ENCODE measurements around the gene KRTAP5-5.
"Not testable (repeated sequence)": the region's sequence is repeated elsewhere in the genome, so short reads cannot be mapped to it uniquely, and the experiment has no call there.

Gene KRTAP5-5, protein sequence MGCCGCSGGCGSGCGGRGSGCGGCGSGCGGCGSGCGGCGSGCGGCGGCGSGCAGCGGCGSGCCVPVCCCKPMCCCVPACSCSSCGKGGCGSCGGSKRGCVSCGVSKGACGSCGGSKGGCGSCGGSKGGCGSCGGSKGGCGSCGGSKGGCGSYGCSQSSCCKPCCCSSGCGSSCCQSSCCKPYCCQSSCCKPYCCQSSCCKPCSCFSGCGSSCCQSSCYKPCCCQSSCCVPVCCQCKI

DNA sequence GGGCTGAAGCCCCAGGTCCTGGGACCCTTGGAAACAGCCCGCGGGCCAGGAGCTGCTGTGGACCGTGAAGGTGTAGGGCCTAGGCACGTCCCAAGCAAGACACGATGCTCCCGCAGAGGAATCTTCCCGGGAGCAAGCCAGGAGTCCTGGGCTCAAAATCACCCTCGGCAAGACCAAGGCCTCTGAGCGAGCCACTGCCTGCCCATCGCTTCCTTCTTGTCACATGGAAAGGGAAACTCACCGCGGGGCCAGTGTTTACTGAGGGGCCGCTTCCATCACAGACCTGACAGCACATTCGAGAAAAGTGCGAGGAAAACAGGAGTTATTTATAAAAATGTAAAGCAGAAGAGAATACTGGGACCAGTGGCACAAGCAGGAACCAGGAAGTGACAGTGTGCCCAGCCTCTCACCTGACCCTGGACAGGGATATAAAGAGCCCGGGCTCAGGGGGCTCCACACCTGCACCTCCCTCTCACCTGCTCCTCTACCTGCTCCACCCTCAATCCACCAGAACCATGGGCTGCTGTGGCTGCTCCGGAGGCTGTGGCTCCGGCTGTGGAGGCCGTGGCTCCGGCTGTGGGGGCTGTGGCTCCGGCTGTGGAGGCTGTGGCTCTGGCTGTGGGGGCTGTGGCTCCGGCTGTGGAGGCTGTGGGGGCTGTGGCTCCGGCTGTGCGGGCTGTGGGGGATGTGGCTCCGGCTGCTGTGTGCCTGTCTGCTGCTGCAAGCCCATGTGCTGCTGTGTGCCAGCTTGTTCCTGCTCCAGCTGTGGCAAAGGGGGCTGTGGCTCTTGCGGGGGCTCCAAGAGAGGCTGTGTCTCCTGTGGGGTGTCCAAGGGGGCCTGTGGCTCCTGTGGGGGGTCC, at the start of gene KRTAP5-5:
TSS of gene KRTAP5-5 (plus strand) at position 450 of the 860 bp plus-strand sequence. CDS start at position 516, 66 bp downstream.
- no peak for DNase-seq (ENCODE audit: low read depth)

DNA sequence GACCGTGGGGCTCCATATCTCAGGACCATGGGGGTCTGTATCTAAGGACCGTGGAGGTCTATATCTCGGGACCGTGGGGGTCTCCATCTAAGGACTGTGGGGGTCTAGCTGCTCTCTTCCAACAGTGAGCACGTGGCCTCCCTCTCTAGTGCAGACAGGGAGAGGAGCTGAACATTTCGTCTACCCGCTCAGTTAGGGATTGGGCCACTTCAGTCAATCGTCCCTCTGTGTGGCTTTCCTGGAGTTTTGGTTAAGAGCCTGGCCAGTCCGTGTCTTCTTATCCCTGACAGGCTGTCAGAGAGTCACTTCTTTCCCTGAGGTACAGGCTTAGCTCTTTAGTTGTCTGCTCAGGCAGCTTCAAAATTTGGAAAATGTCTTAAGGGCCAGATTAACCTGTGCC, 47.6 kb upstream of the KRTAP5-5 start:
- no peak for DNase-seq (ENCODE audit: low read depth)

GRCh38 chr11:1582909-1583308, 46.7 kb upstream of the KRTAP5-5 start:
- DNase-seq (ENCODE audit: low read depth), result not testable (repeated sequence)

GRCh38 chr11:1584661-1585370, 44.8 kb upstream of the KRTAP5-5 start, which contains the start of gene KRTAP5-1:
TSS of gene KRTAP5-1 (minus strand) at chr11:1585283. CDS start at chr11:1585249, 34 bp downstream.
- not testable (repeated sequence) for DNase-seq (ENCODE audit: low read depth)

DNA sequence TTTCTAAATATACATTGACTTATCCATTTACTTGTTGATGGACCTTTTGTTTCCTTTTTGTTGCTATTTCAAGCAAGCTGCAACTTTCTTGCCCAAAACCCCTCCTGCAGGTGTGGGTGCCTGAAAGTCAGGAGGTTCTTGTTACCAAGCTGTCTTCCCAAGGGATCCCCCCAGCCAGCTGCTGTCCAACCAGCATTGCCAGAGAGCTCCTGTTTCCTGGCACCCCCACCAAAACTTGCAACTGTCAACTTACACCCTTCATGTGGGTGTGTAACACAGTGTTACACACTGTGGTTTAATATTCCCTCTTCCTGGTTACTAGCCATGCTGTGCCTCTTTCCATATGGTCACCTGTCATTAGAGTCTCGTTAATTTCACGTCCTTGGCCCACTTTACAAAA, 42.9 kb upstream of the KRTAP5-5 start:
- no peak for DNase-seq (ENCODE audit: low read depth)

GRCh38 chr11:1589191-1589963, 40.2 kb upstream of the KRTAP5-5 start:
- DNase-seq (ENCODE audit: low read depth), result not testable (repeated sequence)

DNA sequence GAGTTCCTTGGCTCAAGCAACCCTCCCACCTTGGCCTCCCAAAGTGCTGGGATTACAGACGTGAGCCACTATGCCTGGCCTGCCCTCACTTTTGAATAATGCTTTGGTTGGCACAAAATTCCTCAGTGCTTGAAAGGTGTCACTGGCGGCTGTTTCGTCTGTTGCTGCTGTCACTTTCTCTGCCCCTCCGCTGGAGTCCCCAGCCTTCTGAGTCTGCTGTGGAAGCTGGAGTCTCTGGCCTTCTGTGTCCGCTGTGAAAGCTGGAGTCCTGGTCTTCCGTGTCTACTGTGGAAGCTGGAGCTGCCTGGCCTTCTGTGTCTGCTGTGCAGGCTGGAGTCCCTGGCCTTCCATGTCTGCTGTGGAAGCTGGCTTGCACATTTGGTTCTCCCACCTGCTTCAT, 39.6 kb upstream of the KRTAP5-5 start:
- DNase-seq (ENCODE audit: low read depth), result no peak

- no peak for DNase-seq (ENCODE audit: low read depth)
These were observed 36.9 kb upstream of the KRTAP5-5 start for GRCh38 chr11:1592628-1593027.

DNA sequence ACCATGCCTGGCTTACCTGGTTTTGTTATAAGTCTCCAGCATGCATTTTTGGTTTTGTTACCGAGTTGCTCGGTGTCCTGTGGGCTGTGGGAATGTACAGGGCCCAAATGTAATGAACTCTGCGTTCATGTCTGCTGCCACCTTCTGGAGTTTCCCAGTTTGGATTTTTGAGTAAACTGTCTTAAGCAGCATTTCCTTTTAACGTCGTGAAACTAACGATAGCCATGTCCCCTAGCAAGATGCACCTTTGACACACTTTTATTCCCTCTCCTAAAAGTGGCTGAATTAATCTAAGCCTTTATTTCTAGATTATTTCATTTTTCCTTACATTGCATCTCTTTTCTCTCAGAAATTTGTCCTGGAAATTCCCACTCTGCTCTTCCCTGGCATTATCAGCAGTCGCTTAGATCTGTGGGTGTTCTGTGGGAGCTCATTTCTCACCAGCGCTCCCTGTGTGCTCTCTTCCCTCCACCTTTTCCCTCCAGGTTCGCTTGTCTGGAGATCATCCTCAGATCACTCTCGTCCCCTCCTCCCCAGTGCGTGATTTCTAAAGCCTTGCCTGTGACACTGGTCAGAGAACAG, 33.5 kb upstream of the KRTAP5-5 start:
- not testable (repeated sequence) for DNase-seq (ENCODE audit: low read depth)

GRCh38 chr11:1596576-1597121, 32.9 kb upstream of the KRTAP5-5 start:
- DNase-seq (ENCODE audit: low read depth), result not testable (repeated sequence)

DNA sequence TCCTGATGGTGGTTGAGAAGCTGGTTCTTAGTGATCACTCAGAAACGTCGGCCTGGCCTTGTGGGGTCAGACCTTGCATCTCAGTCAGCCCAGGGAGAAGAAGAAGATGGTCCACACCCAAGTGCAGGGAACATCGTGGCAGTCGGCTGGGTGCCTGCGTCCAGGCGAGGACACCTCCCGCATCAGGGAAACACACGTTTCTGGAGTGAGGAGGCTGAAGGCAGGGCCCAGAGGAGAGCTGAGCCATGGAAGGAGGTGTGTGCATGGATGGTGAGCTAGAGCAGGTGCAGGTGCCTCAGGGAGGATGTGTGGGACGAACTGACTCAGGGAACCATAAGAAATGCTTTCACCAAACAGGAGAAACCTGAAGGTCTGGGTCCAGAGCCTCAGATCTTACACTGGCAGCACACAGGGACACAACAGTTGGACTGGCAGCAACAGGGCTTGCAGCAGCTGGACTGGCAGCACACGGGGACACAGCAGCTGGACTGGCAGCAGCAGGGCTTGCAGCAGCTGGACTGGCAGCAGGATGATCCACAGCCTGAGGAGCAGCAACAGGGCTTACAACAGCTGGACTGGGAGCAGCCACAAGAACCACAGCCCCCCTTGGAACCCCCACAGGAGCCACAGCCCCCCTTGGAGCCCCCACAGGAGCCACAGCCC, 32.1 kb upstream of the KRTAP5-5 start:
- DNase-seq (ENCODE audit: low read depth), result no peak

DNA sequence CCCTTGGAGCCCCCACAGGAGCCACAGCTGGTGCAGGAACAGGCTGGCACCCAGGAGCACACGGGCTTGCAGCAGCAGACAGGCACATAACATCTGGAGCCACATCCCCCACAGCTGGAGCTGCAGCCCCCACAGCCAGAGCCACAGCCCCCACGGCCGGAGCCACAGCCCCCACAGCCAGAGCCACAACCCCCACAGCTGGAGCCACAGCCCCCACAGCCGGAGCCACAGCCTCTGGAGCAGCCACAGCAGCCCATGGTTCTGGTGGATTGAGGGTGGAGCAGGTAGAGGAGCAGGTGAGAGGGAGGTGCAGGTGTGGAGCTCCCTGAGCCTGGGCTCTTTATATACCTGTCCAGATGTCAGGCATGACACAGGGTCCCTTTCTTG, 31.6 kb upstream of the KRTAP5-5 start, which contains the start of gene KRTAP5-2:
TSS of gene KRTAP5-2 (minus strand) at position 301 of the 387 bp plus-strand sequence. CDS start at position 257, 44 bp downstream.
- DNase-seq (ENCODE audit: low read depth), result no peak

GRCh38 chr11:1598406-1598805, 31.2 kb upstream of the KRTAP5-5 start:
- DNase-seq (ENCODE audit: low read depth), result not testable (repeated sequence)

GRCh38 chr11:1598816-1599215, 30.8 kb upstream of the KRTAP5-5 start:
- no peak for DNase-seq (ENCODE audit: low read depth)

GRCh38 chr11:1600626-1601025, 28.9 kb upstream of the KRTAP5-5 start:
- no peak for DNase-seq (ENCODE audit: low read depth)

- not testable (repeated sequence) for DNase-seq (ENCODE audit: low read depth)
These were observed 27.9 kb upstream of the KRTAP5-5 start for GRCh38 chr11:1601663-1602062.

DNA sequence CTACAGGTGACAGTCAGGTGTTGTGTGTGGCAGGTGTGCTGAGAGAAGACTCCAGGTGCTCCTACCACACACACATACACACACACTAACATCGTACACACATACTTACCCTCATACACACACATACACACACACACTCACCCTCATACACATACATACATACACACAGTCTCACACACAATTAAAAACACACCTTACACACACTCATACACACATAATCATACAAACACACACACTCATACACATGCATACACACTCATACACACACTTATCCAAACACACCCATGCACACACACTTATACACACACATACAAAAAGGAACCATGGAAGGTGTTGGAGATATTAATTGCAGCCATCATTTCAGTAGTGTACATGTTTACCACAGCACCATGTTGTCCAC, 25.9 kb upstream of the KRTAP5-5 start:
- DNase-seq (ENCODE audit: low read depth), result no peak

GRCh38 chr11:1604181-1604580, 25.4 kb upstream of the KRTAP5-5 start:
- no peak for DNase-seq (ENCODE audit: low read depth)

GRCh38 chr11:1604711-1605110, 24.9 kb upstream of the KRTAP5-5 start:
- DNase-seq (ENCODE audit: low read depth), result no peak

DNA sequence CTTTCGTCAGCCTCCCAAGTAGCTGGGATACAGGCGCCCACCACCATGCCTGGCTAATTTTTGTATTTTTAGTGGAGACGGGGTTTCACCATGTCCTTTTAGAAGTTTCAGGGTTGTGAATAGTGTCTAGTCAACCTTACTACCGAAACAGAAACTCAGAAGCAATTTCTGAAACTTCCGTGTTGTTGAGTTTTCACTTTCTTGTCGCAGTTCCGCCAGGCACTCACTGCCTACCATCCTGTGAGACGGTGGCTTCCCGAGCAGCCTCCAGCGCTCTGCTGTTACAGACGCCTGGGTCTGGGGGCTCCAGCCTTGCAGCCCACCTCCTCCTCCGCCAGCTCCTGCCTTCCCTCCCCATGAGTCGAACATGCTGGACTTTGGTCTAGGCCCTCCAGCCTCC, 23.7 kb upstream of the KRTAP5-5 start:
- DNase-seq (ENCODE audit: low read depth), result not testable (repeated sequence)
